GM12875 (cell line): Measurements from ENCODE around the gene BHLHE23.

Experiments used
- H3K4me3 ChIP-seq: one replicate; pipeline ENCODE4 v1.5.1; 2011; ENCODE audit warnings: low read depth, low read length, control low read depth
- CTCF ChIP-seq: IDR thresholded peaks from 2 replicates; pipeline ENCODE4 v1.5.1; 2011; ENCODE audit warnings: low read depth, mild to moderate bottlenecking, control low read depth, inconsistent platforms, low read length, moderate library complexity, borderline replicate concordance; ENCODE audit not compliant: insufficient read depth

Gene BHLHE23

GRCh38 chr20:63006540-63007359 lies at the start of gene BHLHE23:
BHLHE23 (minus strand) TSS chr20:63006964; CDS start chr20:63006774, 190 bp downstream.
- H3K4me3 ChIP-seq = no peak within 1 kb of the TSS
- TF ChIP-seq CTCF = no peak

DNA sequence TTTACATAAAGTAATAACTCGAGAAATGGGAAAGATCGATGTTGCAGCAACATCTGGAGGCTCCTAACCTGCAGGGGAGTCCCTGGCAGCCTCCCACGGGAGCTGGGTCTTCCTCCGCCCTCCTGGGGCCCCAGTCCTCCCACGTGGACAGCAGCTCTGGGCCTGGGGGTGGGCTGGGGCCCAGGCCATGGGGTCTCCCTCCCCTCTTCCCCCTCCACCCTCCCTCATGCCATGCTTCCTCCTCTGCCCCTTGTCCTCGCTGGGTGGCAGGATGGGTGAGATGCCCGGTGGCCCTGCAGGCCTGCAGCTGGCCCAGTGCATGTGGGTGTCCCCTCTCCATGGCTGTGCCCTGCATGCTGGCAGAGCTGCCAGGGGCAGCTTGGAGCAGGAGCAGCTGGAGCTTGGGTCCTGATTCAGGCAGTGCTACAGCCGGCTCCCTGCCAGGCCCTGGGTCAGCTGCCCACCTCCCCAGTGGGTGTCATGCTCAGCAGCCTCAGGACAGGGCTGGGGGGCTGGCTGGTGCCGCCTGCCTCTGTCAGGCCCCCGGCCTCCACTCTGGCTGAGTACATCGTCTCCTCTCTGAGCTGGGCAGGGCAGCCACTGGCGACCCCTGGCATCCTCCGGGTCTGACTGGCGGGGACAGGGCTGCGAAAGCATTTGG lies 48.9 kb upstream of the BHLHE23 start:
- H3K4me3 ChIP-seq = no peak overlapping the region
- no peak for TF ChIP-seq CTCF

DNA sequence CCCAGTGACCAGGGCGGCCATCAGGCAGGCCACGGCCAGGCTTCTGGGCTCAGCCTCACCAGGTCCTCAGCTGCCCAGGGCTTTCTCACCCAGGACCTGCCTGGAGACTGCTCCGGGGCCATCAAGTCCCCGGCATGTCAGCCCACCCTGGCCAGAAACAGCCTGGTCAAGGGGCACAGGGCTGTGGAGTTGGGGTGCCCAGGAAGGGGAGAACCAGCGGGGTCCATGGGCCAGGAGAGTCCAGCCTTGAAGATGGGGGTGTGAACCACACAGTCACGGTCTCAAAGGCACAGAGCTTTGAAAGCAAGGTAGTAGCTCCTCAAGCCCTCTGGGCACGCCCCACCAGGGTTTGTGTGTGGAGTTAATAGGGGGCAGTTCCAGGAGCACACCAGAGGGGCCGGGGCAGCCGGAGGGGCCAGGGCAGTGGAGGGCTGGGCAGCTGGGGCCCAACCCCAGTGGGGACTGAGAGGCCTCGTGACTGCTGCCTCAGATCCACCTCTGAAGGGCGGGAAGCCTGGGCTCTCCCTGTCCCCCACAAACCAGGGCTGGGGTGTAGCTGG lies 48.0 kb upstream of the BHLHE23 start:
- no peak overlapping the region for H3K4me3 ChIP-seq
- TF ChIP-seq CTCF = no peak

DNA sequence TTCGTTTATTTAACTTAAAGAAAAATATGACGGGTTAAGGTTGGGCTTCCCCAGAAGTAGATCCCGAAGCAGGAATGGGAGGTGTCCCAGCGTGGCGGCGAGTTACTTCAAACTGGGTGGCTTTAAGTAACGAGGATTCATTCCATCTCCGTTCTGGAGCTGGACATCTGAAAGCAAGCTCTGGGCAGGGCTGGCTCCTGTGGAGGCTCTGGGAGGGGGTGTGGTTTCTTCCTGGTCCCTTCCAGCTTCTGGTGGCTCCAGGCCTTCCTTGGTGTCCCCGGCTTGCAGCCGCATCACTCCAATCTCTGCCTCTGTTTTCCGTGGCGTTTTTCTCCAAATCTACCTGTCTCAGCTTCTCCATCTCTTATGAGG lies 47.3 kb upstream of the BHLHE23 start:
- no peak for TF ChIP-seq CTCF
- no peak overlapping the region for H3K4me3 ChIP-seq

DNA sequence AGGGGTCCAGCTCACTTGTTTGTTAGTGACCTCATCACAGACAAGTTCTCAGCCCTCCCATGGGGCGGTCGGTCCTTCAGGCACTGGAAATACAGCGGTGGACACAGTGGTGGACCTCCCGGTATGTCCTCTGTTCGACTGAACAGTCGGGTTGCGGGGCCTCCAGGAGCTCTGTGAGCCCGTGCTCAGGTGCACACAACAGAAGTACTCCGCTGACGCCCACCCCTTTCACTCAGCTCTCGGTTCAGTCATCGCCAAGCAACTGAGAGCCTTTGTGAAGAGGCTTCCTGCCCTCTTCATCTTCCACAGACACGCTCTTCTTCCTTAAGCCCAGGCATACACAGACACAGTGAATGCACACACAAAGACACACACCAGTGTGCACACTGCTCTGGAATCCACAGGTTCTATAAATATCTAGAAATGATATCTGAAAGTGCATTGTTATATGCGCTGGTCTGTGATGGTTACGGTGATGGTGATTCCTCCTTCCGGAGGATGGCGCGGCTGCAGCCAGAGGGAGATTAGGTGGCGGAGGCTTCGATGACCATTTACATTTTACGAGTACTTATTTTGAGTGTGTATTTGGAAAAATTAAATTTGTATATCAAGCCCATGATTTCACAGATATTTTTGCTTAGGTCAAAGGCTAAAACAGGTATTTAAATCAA lies 46.8 kb upstream of the BHLHE23 start:
- no peak for TF ChIP-seq CTCF
- H3K4me3 ChIP-seq = no peak overlapping the region

DNA sequence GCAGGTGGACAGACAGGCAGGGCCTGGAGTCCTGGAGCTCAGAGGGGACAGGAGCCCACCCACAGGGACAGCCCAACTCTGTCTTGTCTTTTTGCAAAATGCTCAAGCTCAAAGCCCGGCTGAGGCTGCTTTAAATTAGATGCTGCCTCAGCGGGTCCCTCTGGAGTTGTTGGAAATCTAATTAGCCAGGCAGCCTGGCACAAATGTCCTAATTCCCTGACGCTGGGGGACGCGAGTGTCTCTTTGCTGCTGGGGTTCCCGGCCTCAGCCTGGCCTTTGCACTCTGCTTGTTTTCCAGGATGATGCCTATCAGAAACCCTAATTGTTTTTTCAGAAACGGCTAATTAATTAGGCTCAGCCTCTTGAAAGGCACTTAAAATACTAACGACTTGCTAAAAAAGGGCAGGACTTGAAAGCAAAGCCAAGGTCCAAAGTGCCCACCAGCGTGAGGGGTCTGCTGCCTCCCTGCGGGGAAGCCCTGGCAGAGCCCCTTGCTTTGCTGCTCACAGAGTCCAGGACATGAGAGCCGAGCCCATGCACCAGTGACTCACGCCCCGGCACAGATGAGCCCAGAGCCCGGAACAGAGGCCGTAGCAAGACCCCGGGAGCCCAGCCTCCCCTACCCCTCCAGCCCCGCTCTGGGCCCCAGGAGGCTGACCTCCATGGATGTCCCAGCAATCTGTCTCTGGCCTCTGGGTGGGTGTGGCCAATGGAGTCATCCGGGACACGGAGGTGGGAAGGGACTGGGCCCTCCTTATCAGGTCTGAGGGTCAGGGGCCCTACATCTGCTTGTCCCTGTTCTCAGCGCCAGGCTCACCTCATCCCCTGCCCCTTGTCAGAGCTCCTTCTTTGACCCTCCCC lies 46.0 kb upstream of the BHLHE23 start:
- TF ChIP-seq CTCF = no peak
- H3K4me3 ChIP-seq = no peak overlapping the region
